GM18909 (cell line): ENCODE results near the gene CCDC9B.

ENCODE experiments used
- ATAC-seq: cut with Tn5 transposase; IDR thresholded peaks from one replicate; pipeline ENCODE4 v1.9.1; 2021; ENCODE audit warnings: mild to moderate bottlenecking; ENCODE audit not compliant: unreplicated experiment, poor library complexity

Gene CCDC9B

DNA sequence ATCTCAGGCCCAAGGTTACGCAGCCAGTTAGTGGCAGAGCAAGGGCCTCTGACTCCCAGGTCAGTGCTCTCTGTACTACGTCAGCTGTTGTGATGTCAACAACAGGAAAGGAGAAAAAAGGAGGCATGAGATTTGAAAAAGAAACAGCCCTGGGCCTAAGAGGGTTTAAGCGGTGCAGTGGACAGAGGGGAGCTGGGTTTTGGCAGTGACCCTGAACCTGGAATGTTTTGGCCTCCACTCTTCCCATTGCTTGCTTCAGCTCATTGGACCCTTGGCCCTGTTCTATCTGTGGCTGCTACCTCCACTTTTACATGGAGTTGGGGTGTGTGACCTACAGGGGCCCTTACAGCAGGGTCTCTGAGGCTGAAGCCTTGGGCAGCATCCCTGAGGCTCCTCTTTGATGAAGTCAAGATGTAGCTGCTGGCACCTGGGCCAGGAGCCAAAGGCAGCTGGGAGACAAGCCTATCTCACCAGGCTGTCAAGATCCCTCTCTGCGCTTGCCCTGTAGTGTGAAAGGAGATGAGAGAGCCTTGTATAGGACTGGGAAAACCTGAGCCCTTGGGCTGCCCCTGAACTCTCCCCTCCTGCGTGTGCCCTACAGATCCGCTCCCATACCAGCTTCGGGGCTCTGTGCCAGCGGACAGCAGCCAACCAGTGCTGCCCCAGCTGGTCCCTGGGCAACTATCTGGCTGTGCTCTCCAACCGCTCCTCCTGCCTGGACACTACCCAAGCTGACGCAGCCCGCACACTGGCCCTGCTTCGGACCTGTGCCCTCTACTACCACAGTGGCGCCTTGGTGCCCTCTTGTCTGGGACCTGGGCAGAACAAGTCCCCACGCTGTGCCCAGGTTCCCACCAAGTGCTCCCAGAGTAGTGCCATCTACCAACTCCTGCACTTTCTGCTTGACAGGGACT lies 26.0 kb upstream of the CCDC9B start:
- no peak for ATAC-seq

DNA sequence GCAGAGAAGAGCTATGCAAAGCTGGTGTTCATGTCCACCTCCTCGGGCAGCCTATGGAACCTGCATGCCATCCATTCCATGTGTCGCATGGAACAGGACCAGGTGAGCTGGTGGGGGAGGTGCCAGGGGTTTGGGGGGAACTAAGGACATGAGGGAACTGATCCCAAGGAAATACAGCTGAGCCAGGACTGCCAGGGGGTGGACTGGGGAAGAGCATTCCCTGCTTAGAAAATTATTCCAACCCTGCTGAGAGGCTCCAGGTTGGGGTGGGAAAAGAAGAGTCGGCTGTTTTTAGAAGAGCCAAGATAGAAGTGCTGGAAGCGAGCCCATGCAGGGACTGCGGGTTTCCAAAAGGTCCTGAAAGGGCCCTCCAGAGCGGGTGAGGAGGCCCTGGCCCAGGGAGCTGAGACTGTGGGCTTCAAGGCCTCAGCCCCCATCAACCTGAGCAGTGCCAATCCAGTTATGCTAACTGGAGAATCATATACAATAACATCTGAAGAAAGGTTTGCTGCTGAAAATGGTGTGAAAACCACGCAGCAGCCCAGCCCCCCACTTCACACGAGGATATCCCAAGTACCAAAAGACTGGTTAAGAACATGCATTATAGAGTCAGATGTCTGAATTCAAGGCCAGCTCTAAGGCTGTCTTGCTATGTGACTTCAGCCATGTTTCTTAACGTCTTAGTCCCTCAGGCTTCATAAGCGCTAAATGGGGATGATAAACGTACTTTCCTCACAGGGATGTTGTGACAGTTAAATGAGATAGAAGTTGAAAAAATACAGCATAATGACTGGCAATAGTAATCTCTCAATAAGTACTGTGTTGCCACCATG lies 25.1 kb upstream of the CCDC9B start:
- no peak for ATAC-seq

DNA sequence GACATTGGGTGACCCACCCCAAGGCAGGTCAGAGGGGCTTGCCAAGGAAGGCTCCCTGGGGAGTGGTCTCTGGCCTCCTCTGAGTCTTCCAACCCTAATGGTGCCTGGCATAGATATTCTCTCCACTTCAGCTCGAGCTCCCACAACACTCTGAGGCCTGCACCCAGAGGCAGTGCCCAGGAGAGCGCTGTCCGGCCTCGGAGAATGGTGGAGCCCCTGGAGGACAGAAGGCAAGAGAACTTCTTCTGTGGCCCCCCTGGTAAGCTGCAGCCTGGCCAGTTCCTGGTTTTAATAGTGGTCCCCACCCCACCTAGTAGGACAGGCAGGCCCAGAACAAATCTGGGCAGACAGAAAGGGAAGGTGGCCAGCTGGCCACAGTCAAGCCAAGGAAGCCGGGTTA lies 24.3 kb upstream of the CCDC9B start:
- ATAC-seq: no peak

DNA sequence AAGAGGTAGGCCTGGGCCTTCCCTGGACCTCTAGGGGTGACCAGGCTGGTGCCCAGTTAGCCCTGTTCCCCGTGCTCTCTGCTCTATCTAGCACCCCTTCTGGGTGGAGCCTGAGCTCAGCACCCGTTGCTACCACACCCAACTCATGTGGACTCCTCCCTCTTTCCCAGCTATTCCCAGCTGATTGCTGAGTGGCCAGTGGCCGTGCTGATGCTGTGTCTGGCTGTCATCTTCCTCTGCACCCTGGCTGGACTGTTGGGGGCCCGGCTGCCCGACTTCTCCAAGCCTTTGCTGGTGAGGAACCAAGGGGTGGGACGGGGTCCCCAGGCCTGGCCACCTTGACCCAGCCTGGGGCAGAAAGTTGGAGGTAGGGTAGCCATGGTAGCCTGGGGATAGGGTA lies 23.5 kb upstream of the CCDC9B start:
- no peak for ATAC-seq

DNA sequence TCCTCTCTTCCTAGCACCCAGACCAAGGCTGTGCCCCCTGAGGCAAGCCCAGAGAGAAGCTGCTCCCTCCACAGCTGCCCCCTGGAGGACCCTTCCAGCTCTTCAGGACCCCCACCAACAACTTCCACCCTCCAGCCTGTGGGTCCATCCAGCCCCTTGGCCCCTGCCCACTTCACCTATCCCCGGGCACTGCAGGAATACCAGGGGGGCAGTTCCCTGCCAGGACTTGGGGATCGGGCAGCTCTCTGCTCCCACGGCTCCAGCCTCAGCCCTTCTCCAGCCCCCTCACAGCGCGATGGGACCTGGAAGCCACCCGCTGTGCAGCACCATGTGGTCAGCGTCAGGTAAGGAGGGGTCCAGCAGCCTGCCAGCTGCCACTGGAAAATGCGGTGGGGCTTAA lies 22.9 kb upstream of the CCDC9B start:
- ATAC-seq: no peak

DNA sequence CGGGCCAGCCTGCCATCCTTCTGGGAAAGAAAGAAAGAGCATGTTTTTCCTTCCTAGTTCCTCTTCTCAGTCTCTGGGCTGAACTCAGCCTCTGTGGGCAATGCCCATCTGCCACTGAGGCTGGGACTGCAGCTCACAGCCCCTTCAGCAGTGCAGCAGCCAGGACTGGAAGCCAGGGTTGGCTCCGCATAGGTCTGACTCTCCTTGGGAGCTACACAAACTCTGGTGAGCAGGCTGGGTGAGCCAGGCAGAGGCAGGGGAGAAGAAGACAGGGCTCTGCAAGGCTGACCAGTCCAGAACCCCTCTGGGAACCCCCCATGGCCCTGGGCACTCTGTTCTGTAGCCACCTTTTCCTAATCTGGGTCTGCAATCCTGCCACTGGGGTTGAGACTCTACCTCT lies 20.9 kb upstream of the CCDC9B start:
- ATAC-seq: no peak

DNA sequence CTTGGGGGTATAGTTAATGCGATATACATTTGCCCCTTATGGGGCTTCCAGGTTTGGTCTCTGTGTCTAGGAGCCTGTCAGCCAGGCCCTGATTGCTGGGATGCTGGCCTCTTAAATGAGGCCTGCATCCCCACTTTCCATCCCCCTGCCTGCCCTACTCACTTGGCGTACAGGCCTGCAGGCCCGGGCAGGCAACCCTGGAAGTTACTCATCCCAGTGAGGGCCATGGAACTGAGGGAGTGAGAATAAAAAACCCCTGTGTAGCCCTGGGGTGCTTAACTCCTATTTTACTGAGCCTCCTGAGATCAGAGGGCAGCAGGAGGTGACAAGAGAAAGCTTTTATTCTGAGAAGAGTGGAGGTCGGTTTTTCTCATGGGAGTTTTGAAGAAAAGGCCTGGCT lies 19.3 kb upstream of the CCDC9B start:
- no peak for ATAC-seq

DNA sequence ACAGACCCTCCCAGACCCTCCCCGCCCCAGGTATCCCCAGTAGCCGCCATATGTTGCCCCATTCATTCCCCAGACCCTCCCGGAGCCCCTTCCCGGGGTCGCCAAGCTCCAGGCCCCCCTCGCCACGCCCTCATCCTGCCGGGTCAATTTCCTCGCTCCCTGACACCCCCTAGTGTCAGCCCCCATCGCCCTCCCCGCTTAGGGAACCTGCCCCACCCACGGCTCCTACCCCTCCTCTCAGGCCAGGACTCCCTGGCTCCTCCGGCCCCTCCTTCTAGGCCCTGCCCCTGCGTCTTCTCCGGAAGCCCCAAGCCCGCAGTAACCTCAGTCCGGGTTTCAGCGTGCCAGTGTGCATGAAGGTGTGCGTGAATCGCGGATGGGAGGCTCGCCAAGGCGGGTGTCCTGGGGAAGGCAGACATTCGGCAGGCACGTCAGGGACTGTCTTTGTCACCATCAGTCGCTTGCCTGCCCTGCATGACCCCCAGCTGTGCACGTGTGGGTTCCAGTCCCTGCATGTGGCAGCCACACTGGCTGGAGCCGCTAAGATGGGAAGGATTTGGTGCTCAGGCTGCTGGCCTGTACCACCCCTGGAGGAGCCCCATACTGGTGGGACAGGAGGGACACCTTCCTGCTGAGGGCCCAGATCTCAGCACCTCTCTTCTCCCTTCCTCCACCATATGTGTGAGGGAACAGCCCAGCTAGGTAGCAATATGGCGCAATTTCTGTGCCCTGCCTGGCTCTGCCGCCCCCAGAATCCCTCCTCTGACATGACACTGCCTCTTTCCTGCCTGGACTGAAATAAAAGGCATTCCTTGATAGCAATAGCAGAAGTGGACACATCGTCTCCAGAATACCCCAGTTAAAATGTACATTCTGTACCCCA lies 18.0 kb upstream of the CCDC9B start:
- ATAC-seq: peak; percentile 11

DNA sequence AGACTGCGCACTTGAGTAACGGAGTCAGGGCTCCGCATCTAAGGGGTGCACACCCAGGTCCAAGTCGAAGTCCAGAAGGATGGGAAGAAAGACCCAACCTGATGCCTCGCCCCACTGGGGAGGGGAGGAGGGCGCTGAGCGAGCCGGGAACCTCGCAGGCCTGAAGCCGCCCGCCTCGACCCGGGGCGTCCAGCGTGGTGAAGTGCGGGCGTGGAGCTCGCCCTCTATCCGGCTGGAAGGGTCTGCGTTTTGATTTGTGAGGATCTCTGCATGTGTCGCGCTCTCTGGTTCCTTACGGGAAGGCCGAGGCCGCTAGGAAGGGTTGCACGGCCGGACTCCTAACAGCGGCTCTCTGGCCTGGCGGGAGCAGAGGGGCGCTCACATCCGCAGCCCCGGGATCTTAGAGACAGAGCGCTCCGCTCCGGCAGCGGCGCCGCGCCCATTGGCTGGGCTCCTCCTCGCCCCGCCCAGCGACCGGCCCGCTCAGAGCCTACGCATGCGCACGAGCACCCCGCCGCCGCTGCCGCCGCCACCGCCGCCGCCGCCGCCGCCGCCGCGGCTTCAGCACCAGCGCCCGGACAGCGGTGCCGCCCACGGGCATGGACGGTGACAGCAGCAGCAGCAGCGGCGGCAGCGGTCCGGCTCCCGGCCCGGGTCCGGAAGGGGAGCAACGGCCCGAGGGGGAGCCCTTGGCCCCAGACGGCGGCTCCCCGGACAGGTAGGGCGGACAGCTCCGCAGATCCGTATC lies 17.2 kb upstream of the CCDC9B start, which contains the start of gene DISP2:
Gene DISP2, plus strand, starts transcription at position 497 of the 748 bp plus-strand sequence. Its CDS starts 103 bp downstream, at position 600.
- peak; percentile 78 for ATAC-seq

DNA sequence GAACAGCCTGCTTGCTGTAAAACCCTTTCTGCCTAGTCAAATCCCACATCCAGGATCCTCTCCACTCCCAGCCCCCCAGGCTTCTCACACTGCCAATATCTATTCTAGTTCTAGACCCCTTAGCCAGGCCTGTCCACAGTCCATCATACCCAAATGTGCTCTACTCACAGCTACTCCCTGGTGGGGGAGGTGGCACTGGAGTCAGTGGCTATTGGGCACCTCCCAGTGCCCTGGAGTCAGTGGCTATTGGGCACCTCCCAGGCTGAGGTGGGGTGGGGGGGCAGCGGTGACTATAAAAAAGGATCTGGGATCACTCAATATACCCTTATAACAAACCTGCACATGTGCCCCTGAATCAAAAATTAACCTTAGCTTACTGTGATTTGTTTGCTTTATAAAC lies 16.5 kb upstream of the CCDC9B start:
- ATAC-seq: no peak

DNA sequence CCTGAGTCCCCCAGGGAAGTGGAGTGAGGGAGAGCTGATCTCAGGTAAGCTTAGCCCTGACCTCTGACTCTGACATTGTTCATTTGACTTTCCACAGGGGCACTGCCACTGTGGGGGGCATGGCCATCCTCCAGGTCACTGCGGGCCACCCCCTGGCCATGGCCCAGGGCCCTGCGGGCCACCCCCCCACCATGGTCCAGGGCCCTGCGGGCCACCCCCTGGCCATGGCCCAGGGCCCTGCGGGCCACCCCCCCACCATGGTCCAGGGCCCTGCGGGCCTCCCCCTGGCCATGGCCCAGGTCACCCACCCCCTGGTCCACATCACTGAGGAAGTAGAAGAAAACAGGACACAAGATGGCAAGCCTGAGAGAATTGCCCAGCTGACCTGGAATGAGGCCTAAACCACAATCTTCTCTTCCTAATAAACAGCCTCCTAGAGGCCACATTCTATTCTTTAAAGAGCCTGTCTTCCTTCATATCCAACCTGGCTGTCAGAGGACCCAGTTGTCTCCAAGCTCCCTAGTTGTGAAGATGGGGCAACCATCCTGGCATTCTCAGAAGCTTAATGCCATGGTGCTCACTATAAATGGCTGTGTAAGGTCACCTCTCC lies 15.3 kb upstream of the CCDC9B start:
- no peak for ATAC-seq

DNA sequence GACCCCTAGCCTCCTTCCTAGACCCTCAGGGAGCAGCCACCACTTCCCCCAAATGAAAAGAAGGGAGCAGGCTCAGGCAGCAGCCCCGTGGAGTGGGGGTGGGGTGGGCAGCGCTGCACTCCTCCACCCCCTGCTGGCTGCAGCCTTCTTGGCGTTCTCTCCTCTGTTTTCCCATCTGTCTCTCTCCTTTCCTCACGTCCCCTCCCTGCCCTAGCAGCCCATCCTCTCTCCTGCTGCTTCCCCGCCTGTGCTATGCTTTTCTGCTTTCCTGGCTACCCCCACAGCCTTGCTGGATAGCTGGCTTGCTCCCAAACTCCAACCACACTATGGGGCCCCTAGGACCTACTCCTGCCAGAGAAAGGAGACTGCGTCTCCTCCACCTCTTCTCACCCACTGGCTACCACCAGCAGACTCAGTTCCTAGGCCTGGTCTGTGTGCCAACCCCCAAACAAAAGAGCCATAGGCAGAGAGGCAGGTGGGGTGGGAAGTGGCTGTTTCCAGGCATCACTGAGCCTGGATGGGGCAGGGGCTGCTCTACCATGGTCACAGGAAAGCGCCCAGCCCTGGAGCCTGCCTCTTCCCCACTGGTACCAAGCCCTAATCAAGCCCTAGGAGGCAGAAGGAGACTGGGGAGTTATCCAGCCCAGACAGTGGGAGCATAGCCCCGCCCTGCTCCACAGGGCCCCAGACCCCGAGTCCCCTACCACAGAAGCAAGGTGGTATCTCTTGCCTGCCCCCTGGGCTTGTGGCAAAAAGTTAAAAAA lies 13.9 kb upstream of the CCDC9B start:
- ATAC-seq: no peak

DNA sequence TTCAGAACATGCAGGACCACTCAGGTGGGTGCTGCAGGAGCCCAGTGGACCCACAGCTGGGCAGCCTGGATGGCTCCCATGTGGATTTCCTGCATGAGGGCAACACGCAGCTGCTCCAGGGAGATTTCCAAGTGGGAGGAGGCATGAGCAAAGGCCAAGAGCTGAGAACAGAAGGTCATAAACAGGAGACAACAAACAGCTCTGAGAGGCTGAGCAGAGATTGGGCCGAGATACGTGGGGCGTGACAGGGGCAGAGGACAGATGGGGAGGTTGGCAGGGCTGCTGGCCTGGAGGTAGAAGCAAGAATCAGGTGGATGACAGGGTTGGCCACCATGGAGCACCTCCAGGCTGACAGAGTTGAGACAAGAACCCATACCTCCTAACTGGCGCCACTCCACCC lies 13.0 kb upstream of the CCDC9B start:
- no peak for ATAC-seq

DNA sequence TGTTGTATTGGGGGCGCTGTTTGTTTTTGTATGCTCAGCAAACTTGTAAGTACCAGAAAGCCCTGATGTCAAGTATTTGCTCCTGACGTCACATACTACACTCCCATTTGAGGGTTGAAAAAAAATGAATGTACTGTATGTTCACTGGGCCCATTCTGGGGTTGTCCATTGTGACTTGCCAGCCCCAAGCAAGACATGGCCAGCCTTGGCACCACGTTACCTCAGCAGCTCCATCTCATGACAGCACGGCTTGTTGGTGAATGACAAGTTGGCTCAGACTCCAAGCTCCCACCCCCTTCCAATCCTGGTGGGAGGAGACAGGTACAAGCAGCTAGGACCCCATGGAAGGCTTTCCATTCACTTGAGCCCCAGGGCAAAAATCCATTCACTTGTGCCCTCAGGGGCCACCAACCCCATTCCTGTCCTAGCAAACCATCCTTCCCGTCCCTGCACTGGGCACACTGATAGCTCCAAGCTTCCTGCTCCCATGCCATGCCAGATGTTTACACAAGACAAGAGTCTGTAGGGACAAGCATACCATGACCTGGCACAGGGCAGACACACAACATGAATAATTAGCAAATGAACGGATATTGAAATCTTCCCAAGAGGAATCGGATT lies 11.7 kb upstream of the CCDC9B start:
- no peak for ATAC-seq

DNA sequence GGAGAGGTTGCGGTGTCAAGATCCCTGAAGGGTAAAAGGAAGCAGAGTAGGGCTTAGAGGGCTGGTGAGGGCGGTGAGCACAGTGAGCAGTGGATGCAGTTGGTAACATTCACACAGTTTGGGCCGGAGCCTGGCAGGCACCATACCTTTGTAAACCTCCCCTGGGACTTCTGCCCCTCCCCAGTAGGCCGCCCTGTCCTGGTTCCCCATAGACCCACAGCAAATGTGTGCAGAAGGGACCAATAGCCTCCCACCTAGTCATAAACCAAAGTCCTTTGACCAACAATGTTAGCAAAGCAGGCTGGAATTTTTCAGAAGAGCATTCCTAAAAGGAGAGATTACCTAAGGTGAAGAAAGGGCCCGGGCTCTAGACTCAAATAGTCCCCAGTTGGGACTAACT lies 8.4 kb upstream of the CCDC9B start:
- ATAC-seq: no peak

DNA sequence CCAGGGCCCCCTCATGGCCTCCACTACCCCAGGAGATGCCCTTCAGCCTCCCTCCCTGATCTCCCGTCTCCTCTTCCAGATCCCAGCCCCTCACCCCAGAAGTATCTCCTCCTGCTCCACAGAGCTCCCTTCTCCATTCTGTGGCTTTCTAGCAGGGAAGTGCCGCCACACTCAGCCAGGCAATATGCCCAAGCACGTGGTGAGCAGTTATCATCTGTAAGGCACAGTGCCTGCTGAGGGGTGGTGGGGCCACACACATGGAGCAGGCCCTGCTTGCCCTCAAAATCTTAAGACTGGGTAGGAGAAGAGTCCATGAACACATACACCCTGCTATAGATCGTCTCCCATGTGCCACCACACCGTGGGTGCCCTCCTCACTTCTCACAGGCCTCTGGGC lies 7.7 kb upstream of the CCDC9B start:
- no peak for ATAC-seq

DNA sequence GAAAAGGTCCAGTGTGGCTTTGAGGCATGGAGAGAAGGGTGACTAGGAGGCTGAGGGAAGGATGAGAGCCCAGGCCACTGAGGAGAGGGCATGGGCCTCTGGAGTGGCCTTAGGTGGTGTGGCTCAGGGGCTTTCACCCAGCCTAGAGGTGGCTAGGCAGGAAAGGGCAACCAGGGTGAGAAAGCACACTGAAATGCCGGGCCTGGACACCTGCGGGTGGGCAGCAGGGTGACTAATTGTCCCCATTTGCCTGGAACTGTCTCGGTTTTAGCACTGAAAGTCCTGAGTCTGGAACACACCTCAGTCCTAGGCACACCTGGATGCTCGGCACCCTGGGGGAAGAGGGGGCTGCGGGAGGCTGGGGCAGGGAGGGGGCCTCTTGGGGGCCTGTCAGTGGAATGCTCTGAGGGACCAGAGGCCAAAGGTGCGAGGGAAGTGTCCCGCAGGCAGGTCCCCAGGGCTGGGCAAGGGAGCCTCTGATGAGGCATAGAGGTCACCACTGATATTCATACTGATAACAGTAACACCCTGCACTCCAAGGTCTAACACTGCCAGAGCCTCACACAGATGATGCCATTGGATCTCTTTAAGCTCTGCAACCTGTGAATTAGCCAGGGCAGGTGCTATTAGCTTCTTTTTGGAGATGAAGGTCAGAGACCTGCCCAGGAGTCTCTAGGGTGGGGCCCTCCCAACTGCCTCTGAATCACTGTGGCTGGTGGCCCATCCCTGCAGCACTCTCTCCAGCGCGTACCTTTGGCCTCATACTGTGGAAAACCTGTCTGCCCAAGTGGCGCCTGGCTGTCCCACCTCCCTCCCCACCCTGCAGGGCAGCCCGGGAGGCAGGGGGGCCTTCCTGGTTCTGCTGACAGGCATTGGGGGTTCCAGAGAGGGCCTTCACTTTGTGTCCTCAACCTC lies 7.1 kb upstream of the CCDC9B start:
- no peak for ATAC-seq
